ENCODE data around the gene NOTCH3.

GRCh38 chr19:15201374-15202023 is 704 bp upstream of the NOTCH3 start:
- TF ChIP-seq POLR2AphosphoS5 (IDR thresholded peaks at IDR 0.05; ENCODE audit: borderline replicate concordance, low read depth, low read length) = no peak
- TF ChIP-seq EZH2 (IDR thresholded peaks at IDR 0.05) = no peak

Measured in SK-N-MC (cell line).